HepG2 (cell line): Measurements from ENCODE around the gene PROC. TPM values are rescaled to one million over a fixed set of nuclear protein-coding genes. Genes with fewer than 3 reads are reported as not detected.

ENCODE experiments used
- ELK4 ChIP-seq: sonication (generic); formaldehyde crosslinking; IDR thresholded peaks from 2 replicates; pipeline ENCODE4 v1.9.0; 2021; ENCODE audit warnings: missing genetic modification reagents, borderline replicate concordance
- NFAT5 ChIP-seq: sonication (generic); formaldehyde crosslinking; IDR thresholded peaks from 2 replicates; pipeline ENCODE4 v1.4.0; 2020; ENCODE audit warnings: missing genetic modification reagents
- STAT5B ChIP-seq: sonication (generic); formaldehyde crosslinking; IDR thresholded peaks from 2 replicates; pipeline ENCODE4 v1.4.0; 2020; ENCODE audit warnings: missing genetic modification reagents
- TP53 ChIP-seq: sonication (generic); formaldehyde crosslinking; conservative IDR thresholded peaks from 2 replicates; pipeline ENCODE4 v1.4.0; 2020; ENCODE audit warnings: missing genetic modification reagents
- ZBTB40 ChIP-seq, 2 experiments: fragments of 450-650 bp in 1 of 2; sonication (generic) in 1 of 2; formaldehyde crosslinking in 1 of 2; IDR thresholded peaks; 2 replicates each; pipeline versions ENCODE4 v1.6.1 to v1.8.0; 2016 to 2022; ENCODE audit warnings: antibody characterized with exemption in 1 of 2, mild to moderate bottlenecking in 1 of 2, missing genetic modification reagents in 1 of 2
- ZNF432 ChIP-seq: sonication (generic); formaldehyde crosslinking; IDR thresholded peaks from 2 replicates; pipeline ENCODE4 v1.5.0; 2020; ENCODE audit warnings: missing genetic modification reagents, mild to moderate bottlenecking, borderline replicate concordance
- ZNF484 ChIP-seq: sonication (generic); formaldehyde crosslinking; IDR thresholded peaks from 2 replicates; pipeline ENCODE4 v1.5.1; 2020; ENCODE audit warnings: mild to moderate bottlenecking, low read depth, missing genetic modification reagents, borderline replicate concordance
- ZNF674 ChIP-seq: sonication (generic); formaldehyde crosslinking; IDR thresholded peaks from 2 replicates; pipeline ENCODE4 v1.5.0; 2020; ENCODE audit warnings: low read depth, mild to moderate bottlenecking, missing genetic modification reagents
- ZNF773 ChIP-seq: sonication (generic); formaldehyde crosslinking; IDR thresholded peaks from 2 replicates; pipeline ENCODE4 v1.4.0; 2020; ENCODE audit warnings: missing genetic modification reagents, borderline replicate concordance
- polyA plus RNA-seq, 8 experiments: library from polyadenylated mRNA; depleted of rRNA in 3 of 8; stranded (reverse) in 7 of 8; unstranded in 1 of 8; fragments of >200 nt; fragmentation: Illumina TruSeq in 4 of 8; extraction: Trizol in 4 of 8; gene quantifications; 2 replicates each; pipeline versions ENCODE4 v1.2.1 to v1.2.3, GENCODE V29; 2011 to 2016; ENCODE audit warnings: low read depth in 4 of 8, missing spikeins in 1 of 8, mixed read lengths in 1 of 8; ENCODE audit not compliant: insufficient read depth in 1 of 8
- total RNA-seq, 5 experiments: library from RNA; depleted of rRNA; stranded (reverse); fragments of >200 nt; fragmentation: Illumina TruSeq; extraction: Trizol; gene quantifications; 2 replicates each; pipeline ENCODE4 v1.2.3, GENCODE V29; 2016; ENCODE audit warnings: low read depth in 1 of 5

The PROC gene
- total and polyA plus RNA-seq, 2 of the 13 experiments (the other 11 are each of a cell fraction or from before 2014, with no cell fraction given), result 134 to 185 TPM

- TF ChIP-seq ZBTB40 (IDR thresholded peaks at IDR 0.05) (no peak), ZBTB40 (CRISPR knock-in tag; IDR thresholded peaks at IDR 0.05) (peak; percentile 56), ZNF432 (CRISPR knock-in tag) (no peak), ZNF773 (CRISPR knock-in tag) (no peak), TP53 (no peak; the same call in 1 of the 2 replicates), ZNF674 (CRISPR knock-in tag) (no peak), ELK4 (CRISPR knock-in tag) (no peak), NFAT5 (CRISPR knock-in tag) (no peak), ZNF484 (no peak), STAT5B (CRISPR knock-in tag) (no peak)
These were observed 19.8 kb downstream of the PROC start (continued) for GRCh38 chr2:127437781-127438726.
